OCI-LY3 (cell line): ENCODE measurements around the gene SH3PXD2A.

ENCODE experiments used
- EZH2phosphoT487 ChIP-seq: fragments of 200-600 bp; shearing (Covaris generic); IDR thresholded peaks from 2 replicates; pipeline ENCODE4 v1.6.1; 2018; ENCODE audit warnings: antibody characterized with exemption, mixed run types, low read depth
- TF ChIP-seq, protein P1 (sequence below): fragments of 200-600, 300-600 bp; sonication (generic); IDR thresholded peaks from 2 replicates; pipeline ENCODE4 v1.5.1; 2014; ENCODE audit warnings: antibody characterized with exemption, low read length, low read depth

DNA sequence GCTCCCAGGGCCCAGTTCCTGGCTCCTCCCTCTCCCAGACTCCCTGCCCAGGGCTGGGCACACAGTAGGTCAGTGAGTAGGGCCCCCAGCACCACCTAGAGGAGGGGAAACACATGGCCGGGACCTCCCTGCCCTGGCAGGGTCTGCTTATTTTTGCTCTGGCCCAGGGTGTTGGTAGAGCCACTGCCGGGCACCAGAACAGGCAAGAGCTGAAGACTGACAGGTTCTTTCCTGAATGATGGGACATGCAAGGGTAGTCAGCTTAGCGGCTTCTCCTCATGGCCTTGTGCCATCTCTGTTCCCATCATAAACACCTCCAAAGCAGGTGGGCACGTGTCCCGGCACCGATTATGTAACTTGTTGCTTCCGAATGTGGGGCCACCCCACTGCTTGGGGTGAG lies 275.4 kb downstream of the SH3PXD2A start:
- TF ChIP-seq, protein P1, sequence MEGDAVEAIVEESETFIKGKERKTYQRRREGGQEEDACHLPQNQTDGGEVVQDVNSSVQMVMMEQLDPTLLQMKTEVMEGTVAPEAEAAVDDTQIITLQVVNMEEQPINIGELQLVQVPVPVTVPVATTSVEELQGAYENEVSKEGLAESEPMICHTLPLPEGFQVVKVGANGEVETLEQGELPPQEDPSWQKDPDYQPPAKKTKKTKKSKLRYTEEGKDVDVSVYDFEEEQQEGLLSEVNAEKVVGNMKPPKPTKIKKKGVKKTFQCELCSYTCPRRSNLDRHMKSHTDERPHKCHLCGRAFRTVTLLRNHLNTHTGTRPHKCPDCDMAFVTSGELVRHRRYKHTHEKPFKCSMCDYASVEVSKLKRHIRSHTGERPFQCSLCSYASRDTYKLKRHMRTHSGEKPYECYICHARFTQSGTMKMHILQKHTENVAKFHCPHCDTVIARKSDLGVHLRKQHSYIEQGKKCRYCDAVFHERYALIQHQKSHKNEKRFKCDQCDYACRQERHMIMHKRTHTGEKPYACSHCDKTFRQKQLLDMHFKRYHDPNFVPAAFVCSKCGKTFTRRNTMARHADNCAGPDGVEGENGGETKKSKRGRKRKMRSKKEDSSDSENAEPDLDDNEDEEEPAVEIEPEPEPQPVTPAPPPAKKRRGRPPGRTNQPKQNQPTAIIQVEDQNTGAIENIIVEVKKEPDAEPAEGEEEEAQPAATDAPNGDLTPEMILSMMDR = no peak
- TF ChIP-seq EZH2phosphoT487 = no peak
